Hematopoietic multipotent progenitor cell treated with erythropoietin and hydrocortisone succinate and interleukin-3 and kit ligand, for 17 days (in vitro differentiated cells): ENCODE data around the gene ANKRD63.

ENCODE experiments used
- DNase-seq: peaks from one replicate; pipeline ENCODE4 v3.0.0-alpha.2; 2015; ENCODE audit warnings: low spot score

The ANKRD63 gene

GRCh38 chr15:40295877-40296560, 13.2 kb upstream of the ANKRD63 start:
- DNase-seq, result no peak

GRCh38 chr15:40295297-40295696, 12.4 kb upstream of the ANKRD63 start:
- no peak for DNase-seq

DNA sequence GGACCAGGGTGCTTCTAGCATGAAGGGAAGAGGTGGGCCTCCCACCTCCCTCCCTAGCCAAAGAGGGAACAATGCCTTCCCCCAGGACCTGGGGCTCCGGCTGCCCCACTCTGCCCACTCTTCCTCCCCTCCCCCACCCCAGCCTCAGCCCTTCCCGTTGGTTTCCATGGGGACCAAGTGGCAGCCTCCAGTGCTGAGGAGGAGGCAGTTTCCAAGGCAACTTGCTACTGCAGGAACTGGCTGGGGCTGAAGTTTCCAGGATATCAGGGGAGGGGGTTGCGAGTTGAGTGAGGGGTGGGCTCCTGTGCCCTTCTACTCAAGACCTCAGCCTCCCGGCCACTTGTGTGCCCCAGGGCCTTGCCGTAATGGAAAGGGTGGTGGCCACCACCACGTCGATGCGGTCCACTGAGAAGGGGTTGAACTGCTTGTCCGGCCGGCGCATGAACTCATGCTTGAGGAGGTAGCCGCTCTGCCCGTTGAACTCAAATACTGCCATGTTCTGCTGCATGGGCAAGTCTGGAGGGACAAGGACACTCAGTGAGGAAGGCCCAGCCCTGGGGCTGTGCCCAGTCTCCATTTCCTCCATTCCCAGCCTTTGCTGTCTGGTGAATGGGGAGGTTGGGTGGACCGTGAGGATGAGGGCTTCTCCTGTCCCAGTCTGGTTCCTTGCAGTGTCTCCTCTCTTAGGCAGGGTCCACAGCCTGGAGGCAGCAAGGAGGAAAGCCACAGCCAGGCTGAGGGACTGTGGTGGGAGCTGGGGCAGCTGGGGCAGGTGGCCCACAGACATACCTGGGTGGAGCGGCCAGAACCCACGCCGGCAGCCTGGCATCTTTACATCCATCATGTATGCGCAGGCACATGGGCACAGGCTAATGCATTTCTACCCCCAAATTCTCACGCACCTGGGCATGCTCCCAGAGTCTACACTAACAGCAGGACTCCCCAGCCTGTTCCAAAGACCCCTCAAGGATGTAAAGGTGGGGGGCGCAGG, 11.3 kb upstream of the ANKRD63 start:
- DNase-seq, result no peak

- DNase-seq, result no peak
Measured at GRCh38 chr15:40293006-40293405, 10.1 kb upstream of the ANKRD63 start.

DNA sequence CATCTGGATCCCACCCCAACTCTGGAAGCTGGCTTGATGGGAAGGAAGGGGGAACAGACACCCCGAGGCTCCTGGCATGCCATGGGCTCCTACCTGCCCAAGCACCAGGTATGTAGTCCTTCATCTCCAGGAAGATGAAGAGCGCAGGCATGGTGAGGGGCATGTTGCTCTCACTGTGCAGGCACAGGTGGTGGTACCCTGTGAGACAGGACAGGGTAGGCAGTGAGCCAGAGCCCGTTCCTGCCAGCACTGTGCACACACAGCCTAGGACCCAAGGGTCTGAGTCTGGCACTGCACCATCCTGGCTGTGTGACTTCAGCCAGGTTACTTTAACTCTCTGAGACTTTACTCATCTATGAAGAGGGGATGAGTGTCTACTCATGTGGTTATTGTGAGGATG, 9.4 kb upstream of the ANKRD63 start:
- DNase-seq, result no peak

DNA sequence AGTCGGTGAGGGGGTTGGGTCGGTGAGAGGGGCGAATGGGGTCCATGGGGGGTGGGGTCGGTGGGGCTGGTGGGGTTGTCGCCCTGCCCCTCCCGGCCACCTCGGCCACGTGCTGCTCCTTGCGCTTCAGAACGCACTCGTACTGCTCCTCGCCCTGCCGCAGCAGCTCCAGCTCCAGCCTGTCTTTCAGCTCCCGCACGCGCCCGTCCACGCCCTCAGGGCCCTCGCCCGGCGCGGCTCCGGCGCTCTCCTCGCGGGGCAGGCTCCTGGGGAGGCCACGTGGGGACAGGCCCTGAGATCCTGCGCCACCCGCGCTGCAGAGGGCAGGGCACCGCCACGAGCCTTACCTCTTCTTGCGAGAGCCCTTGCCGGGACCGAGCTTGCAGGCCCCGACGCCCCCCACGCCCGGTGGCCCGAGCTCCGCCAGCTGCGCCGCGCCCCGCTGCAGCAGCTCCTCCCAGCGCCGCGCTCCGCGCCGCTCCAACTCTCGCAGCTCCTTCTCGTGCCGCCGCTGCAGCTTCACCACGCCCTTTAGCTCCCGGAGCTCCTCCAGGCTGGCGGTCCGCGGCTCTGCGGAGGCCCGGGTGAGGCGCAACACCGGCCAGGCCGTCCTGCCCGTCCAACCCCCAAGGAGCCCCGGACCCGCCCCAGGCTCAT, 8.2 kb upstream of the ANKRD63 start:
- DNase-seq, result no peak

DNA sequence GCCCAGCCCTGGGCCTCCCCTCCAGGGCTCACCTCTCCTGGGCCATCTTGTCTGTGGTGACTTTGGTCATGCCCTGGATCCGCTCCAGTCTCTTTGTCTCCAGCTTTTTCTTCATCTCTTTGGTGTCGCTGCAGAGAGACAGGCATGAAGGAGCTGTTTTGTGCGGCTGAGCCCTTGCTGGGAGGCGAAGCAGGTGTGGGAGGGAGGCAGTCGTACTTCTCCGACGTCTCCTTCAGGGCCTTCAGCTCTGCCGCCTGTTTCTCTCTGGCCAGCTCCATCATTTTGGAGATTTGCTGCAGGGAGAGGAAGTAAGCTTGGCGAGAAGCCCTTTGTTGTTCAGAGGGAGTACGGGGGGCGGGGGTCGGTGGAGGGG, 7.7 kb upstream of the ANKRD63 start:
- DNase-seq, result no peak

- DNase-seq, result no peak
Measured at GRCh38 chr15:40289140-40289775, 6.4 kb upstream of the ANKRD63 start.

- no peak for DNase-seq
Measured at GRCh38 chr15:40287968-40288367, 5.1 kb upstream of the ANKRD63 start.

DNA sequence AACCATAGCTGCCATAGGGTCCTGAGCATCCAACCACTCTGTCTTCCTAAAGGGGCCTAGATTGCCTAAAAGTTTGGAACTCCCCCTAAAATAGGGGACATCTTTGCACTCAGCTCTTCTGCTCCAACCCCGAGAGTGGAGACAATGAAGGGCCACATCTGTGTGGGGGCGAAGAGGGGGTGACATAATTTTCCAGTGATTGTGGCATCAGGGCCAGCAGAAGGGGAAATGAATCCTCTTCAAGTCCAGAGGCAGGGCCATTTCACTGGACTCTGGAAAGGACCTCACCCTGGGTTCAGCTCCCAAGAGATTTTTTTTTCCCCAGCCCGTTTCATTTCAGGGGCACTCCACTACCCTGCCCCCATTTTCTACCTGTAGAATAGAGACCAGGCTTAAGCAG, 4.6 kb upstream of the ANKRD63 start:
- DNase-seq, result no peak

DNA sequence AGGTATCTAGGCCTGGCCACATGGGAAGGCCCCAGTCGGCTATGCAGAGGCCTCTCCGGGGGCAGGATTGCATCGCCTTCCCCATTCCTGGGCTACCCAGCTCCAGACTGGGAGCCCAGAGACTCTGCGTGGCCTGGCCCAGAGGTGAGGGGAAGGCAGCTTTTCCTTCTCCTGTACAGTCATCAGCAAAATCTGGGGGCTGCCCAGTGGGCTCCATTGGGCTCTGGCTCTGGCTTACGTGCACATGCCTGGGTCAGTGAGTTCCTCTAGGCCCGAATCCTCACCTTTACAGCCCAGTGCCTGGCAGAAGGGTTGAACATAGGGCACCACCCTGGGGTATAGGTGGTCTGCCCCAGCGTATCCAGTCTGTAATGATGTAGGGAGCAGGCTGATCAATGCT, 3.9 kb upstream of the ANKRD63 start:
- no peak for DNase-seq

DNA sequence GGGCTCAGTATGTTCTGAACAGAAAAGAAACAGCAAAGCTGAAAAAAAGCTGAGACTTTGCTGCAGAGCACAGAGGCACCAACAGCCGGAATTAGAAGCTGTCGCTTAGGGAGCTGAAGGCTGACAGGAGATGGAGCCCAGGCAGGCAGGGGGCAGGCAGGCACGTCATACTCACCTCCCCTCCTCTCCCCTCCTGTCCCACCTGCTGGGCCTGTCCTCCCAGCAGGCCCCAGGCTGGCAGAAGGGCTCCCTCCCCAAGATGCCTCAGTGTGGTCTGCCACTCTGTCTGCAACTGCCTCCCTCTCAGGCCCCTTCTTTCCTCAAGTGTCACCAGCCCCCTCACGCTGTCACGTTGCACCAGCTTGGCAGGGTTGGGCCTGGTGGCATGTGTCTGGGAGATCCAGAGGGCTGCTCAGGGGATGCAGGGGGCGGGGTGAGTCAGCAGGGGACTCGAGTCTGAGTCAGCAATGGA, 3.2 kb upstream of the ANKRD63 start:
- no peak for DNase-seq

- no peak for DNase-seq
Measured at GRCh38 chr15:40285554-40286011, 2.7 kb upstream of the ANKRD63 start.

DNA sequence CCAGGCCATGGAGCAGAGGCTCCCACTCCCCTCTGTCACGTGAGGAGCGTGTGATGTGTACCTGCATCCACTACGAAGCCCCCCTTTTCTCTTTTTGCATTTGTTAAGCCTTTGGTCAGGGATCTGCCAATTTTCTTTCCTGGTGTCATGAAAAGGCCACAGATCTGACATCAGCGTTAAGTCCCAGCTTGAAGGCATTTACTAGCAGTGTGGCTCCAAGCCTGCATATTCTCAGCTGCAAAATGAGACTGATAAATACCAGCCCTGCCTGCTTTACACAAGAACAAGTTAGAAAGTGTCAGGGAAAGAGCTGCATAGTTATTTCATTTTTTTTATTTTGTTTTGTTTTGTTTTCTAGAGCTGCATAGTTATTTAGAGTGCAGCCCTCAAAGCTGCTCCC, 2.3 kb upstream of the ANKRD63 start:
- no peak for DNase-seq

GRCh38 chr15:40283615-40284300, 894 bp upstream of the ANKRD63 start:
- no peak for DNase-seq

DNA sequence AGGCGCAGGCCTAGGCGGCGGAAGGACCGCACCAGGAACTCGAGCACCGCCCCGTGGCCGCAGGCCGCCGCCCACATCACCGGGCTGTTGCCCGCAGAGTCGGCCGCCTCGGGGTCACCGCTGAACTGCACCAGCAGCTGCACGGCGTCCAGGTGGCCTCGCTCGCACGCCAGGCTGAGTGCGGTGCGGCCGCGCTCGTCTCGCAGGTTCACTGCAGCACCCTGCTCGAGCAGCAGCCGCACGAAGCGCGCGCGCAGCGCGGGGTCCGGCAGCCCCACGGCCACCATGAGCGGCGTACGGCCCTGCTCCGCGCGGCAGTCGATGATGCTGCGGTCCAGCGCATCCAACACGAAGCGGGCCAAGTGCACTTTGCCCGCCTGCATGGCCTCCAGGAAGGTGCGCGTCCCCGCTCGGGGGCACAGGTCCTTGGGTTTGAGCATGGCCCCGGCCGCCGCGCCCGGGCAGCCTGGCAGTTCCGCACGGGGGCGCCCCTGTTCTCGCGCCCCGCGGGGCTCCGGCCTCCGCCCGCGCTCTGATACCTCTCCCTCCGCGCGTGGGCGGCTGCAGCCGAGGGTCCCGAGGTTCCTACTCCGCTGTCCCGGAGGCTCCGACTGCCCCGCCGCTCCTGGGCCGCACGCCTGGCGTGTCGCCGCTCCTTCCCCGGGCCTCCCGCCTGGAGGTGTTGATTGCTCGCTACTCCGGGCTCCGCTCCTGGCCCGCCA, 556 bp downstream of the ANKRD63 start:
- DNase-seq, result no peak

- DNase-seq, result no peak
Measured at GRCh38 chr15:40281801-40282146, 1.1 kb downstream of the ANKRD63 start.

DNA sequence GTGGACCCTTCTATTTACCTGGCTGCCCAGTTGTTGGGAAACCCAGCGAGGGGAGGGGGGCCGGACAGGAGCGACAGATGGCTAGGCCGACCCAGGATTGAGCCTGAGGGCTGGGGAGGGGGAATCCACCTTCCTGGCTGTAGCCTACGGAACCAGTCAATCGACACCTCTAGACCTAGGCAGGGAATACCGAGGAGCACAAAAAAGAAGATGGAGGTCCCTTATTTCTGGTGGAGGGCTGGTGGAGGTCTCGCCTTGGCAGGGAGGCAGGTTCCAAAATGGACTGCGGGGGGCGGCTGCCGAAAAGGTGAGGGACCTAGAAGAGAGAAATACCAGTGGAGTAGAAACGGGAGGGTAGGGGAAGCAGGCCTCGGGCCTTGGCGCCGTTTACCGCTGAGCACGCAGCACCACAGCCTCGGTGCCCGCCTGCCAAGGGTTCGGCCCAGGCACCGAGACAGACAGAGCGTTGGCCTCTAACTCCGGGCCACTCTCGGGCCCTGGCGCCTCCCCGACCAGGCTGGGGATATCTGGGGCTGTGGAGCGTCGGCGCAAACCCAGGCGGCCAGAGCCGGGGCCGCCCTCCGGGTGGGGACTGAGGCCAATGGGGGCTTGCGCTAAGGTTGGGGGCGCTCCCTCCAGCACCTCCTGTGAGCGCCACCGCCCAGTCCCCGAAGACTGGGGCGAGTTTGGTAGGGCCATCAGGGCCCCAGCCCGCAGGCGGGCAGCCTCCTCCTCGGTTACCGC, 1.6 kb downstream of the ANKRD63 start:
- no peak for DNase-seq

- DNase-seq, result no peak
Measured at GRCh38 chr15:40280260-40281056, 2.4 kb downstream of the ANKRD63 start.
